Pons (tissue), 1 donor: ENCODE results near the gene CORO7.

Source experiments
- DNase-seq: peaks from one replicate; pipeline ENCODE4 v3.0.0-alpha.2; 2016; ENCODE audit warnings: low spot score

CORO7 gene

GRCh38 chr16:4384509-4384942 lies 31.9 kb downstream of the CORO7 start:
- no peak for DNase-seq

GRCh38 chr16:4383591-4384444 lies 32.6 kb downstream of the CORO7 start:
- no peak for DNase-seq

- DNase-seq = no peak
Observed at GRCh38 chr16:4382795-4383357, 33.5 kb downstream of the CORO7 start.

- no peak for DNase-seq
Observed at GRCh38 chr16:4381935-4382794, 34.2 kb downstream of the CORO7 start.

GRCh38 chr16:4381072-4381934 lies 35.1 kb downstream of the CORO7 start:
- DNase-seq = no peak

- no peak for DNase-seq
Observed at GRCh38 chr16:4380119-4381063, 36.0 kb downstream of the CORO7 start.

GRCh38 chr16:4378999-4379690 lies 37.3 kb downstream of the CORO7 start:
- DNase-seq = no peak

GRCh38 chr16:4378161-4378666 lies 38.2 kb downstream of the CORO7 start:
- no peak for DNase-seq

GRCh38 chr16:4377573-4378154 lies 38.7 kb downstream of the CORO7 start:
- no peak for DNase-seq

- no peak for DNase-seq
Observed at GRCh38 chr16:4376893-4377572, 39.4 kb downstream of the CORO7 start.

GRCh38 chr16:4376126-4376892 lies 40.1 kb downstream of the CORO7 start:
- peak; percentile 64 for DNase-seq

GRCh38 chr16:4375717-4376116 lies 40.7 kb downstream of the CORO7 start:
- DNase-seq = no peak

- DNase-seq = peak; percentile 15
Observed at GRCh38 chr16:4373909-4374742, 42.3 kb downstream of the CORO7 start.

GRCh38 chr16:4373356-4373908 lies 43.0 kb downstream of the CORO7 start:
- DNase-seq = no peak

- DNase-seq = peak; percentile 48
Observed at GRCh38 chr16:4372578-4373355, 43.6 kb downstream of the CORO7 start.
